ENCODE results near the gene WNK2. TPM values are rescaled to one million over a fixed set of nuclear protein-coding genes. Genes with fewer than 3 reads are reported as not detected.
A peak's percentile ranks its signal among the peaks of the same experiment; 100 is the strongest.
"Not testable (repeated sequence)": the region's sequence is repeated elsewhere in the genome, so short reads cannot be mapped to it uniquely, and the experiment has no call there.

WNK2 gene
- polyA plus RNA-seq, 1 donor, result 80.4 TPM

DNA sequence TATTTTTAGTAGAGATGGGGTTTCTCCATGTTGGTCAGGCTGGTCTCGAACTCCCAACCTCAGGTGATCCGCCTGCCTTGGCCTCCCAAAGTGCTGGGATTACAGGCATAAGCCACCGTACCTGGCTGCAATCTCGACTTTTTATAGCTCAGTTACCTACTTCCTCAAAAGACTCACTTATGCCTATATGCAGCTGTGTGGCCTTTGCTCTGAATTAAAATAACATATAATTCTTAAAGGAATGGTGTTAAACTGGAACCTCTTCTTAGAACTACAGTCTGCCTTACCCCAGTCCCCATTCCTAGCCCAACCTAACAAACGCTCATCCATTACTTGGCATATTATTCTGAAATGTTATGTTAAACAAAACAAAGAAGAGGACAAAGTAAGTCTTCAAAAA lies 157.9 kb downstream of the WNK2 start:
- WGBS (ENCODE audit: insufficient coverage, low lambda C conversion rate), result 100% methylated on average over 1 of the region's 5 CpGs

DNA sequence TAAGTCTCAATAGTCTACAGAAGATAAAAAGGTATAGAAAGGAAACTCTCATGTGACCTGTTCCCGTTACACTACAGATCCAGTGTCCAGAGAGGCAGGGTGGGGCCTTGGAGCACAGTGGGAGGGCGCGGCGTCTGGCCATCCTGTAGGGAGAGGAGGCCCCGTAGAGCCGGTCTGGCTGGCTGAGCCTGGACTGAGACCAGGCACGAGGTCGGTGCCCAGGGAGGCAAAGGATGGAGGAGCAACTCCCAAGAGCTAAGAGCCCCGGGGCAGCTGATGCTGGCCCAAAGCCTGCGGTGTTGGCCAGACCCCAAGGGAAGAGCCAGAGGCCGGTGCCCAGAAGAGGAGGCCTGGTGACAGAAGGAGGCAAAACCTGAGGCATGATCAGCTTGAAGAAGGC lies 158.5 kb downstream of the WNK2 start:
- H3K36me3 ChIP-seq (ENCODE audit: control insufficient read depth, insufficient read depth, low read length); H3K4me1 ChIP-seq (ENCODE audit: control insufficient read depth, insufficient read depth, low read length); DNase-seq; H3K4me3 ChIP-seq (ENCODE audit: low read length); H3K27ac ChIP-seq (ENCODE audit: low read length): not testable (repeated sequence)
- H3K9me3 ChIP-seq (ENCODE audit: control insufficient read depth, low read depth, low read length), result peaks cover 10% of the 10 kb centered on the region
- WGBS (ENCODE audit: insufficient coverage, low lambda C conversion rate), result no CpG with 5 or more reads among the region's 11 CpGs
- peaks cover 21% of the 10 kb centered on the region for H3K27me3 ChIP-seq (ENCODE audit: control insufficient read depth, insufficient read depth, low read length)

More for the DNA sequence above, 157.9 kb downstream of the WNK2 start:
- H3K27ac ChIP-seq (ENCODE audit: low read length); H3K4me3 ChIP-seq (ENCODE audit: low read length); DNase-seq; H3K36me3 ChIP-seq (ENCODE audit: control insufficient read depth, insufficient read depth, low read length); H3K4me1 ChIP-seq (ENCODE audit: control insufficient read depth, insufficient read depth, low read length): not testable (repeated sequence)
- peaks cover 16% of the 10 kb centered on the region for H3K27me3 ChIP-seq (ENCODE audit: control insufficient read depth, insufficient read depth, low read length)
- peaks cover 10% of the 10 kb centered on the region for H3K9me3 ChIP-seq (ENCODE audit: control insufficient read depth, low read depth, low read length)

DNA sequence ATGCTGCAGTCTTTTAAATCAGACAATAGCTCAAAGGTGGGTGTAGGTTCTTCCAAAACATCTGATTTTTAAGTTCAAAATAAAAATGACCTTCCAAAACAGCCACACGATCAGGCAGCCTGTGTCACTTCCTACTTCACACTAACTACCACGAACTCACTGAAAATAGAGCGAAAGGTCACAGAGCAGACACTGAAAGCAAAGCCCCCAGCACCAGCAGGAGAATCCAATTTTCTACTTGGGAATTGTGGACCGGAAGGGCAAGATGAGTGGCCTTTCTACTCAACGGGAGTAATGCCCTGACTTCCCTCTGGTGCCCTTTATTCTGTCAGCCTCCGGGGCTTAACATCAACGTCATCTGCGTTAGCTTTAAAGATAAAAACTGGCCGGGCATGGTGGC lies 159.7 kb downstream of the WNK2 start:
- peaks cover 5% of the 10 kb centered on the region for H3K9me3 ChIP-seq (ENCODE audit: control insufficient read depth, low read depth, low read length)
- 100% methylated on average over 1 of the region's 9 CpGs for WGBS (ENCODE audit: insufficient coverage, low lambda C conversion rate)
- peaks cover 21% of the 10 kb centered on the region for H3K27me3 ChIP-seq (ENCODE audit: control insufficient read depth, insufficient read depth, low read length)

DNA sequence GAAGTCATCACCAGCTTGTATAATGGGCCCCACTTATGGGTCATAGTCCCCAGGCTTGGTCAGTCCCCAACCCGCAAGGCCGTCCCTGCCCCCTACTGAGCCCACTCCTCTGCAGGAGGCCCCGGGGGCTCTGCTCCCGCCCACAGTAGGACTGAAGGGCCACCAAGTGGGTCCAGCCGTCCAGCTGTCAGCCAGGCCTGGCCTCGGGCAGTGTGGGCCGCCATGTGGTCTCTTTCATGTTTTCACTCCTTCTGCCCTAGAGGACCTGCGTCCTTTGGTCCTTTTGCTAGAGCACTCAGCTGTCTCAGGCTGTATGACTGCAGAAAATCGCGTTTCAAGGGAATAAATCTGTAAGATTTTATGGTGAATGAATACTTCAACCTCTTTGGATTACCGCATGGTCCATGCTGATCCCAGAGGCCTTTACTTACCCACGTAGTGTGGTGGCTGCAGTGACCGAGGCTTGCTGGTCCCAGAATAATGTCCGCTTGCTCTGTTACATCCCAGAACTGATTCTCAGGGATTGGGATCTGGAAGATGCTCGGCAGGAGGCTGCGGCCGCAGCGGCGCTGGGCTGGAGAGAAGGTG lies 161.8 kb downstream of the WNK2 start:
- no peak for DNase-seq
- H3K27ac ChIP-seq (ENCODE audit: low read length), result no peak overlapping the region

More for the DNA sequence above, 159.7 kb downstream of the WNK2 start:
- H3K36me3 ChIP-seq (ENCODE audit: control insufficient read depth, insufficient read depth, low read length), result no peaks in the 10 kb centered on the region
- no peak overlapping the region for H3K4me3 ChIP-seq (ENCODE audit: low read length)
- peaks cover 7% of the 10 kb centered on the region for H3K4me1 ChIP-seq (ENCODE audit: control insufficient read depth, insufficient read depth, low read length)
- DNase-seq, result no peak
- no peak overlapping the region for H3K27ac ChIP-seq (ENCODE audit: low read length)

DNA sequence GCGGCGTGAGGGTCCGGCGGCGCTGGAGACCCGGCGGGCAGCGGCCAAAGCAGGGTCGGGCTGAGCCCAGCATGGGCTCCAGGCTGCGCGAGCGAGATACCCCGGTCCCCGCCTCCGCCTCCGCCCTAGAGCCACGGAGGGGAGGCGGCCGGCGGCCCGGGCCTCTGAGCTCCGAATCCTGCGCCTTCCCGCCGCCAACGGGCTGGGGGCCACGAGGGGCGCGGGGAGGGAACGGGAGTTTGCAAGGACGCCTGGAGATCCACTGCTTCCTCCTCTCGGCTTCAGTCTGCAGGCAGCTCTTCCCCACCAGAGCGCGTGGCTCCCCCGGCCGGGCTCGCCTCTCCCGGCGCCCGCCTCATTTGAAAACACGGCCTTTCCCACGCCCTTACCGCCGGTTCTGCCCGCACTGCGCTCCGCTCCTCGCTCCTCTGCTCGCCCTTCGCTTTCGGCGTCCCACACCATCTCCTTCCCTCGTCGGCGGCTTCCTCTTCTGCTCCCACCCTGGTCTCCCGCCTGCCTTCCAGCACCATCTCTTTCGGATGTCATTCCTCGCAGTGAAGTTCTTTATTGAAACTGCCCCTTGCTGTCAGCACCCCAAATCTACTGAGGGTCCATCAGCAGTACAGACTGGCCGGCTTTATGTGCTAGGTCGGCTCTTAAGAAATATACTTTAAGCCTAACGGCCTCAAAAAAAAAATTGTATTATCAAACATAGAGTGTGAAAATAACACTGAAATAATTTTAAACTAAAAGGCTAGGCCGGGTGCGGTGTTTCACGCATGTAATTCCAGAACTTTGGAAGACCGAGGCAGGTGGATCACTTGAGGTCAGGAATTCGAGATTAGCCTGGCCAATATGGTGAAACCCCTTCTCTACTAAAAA lies 162.5 kb downstream of the WNK2 start:
- Histone ChIP-seq H3K4me3 (ENCODE audit: low read length) (peak overlapping the region; percentile 24), H3K4me1 (ENCODE audit: control insufficient read depth, insufficient read depth, low read length) (peaks cover 7% of the 10 kb centered on the region), H3K27me3 (ENCODE audit: control insufficient read depth, insufficient read depth, low read length) (peaks cover 21% of the 10 kb centered on the region), H3K36me3 (ENCODE audit: control insufficient read depth, insufficient read depth, low read length) (no peaks in the 10 kb centered on the region), H3K9me3 (ENCODE audit: control insufficient read depth, low read depth, low read length) (peaks cover 3% of the 10 kb centered on the region), H3K27ac (ENCODE audit: low read length) (no peak overlapping the region)
- DNase-seq, result peak in 1 of 2 donors; percentile 36
- WGBS (ENCODE audit: insufficient coverage, low lambda C conversion rate), result 10% methylated on average over 15 of the region's 66 CpGs

More for the DNA sequence above, 161.8 kb downstream of the WNK2 start:
- WGBS (ENCODE audit: insufficient coverage, low lambda C conversion rate), result no CpG with 5 or more reads among the region's 19 CpGs
- H3K36me3 ChIP-seq (ENCODE audit: control insufficient read depth, insufficient read depth, low read length), result no peaks in the 10 kb centered on the region
- peaks cover 21% of the 10 kb centered on the region for H3K27me3 ChIP-seq (ENCODE audit: control insufficient read depth, insufficient read depth, low read length)
- H3K4me1 ChIP-seq (ENCODE audit: control insufficient read depth, insufficient read depth, low read length), result peaks cover 7% of the 10 kb centered on the region
- H3K9me3 ChIP-seq (ENCODE audit: control insufficient read depth, low read depth, low read length), result peaks cover 3% of the 10 kb centered on the region
- no peak overlapping the region for H3K4me3 ChIP-seq (ENCODE audit: low read length)

DNA sequence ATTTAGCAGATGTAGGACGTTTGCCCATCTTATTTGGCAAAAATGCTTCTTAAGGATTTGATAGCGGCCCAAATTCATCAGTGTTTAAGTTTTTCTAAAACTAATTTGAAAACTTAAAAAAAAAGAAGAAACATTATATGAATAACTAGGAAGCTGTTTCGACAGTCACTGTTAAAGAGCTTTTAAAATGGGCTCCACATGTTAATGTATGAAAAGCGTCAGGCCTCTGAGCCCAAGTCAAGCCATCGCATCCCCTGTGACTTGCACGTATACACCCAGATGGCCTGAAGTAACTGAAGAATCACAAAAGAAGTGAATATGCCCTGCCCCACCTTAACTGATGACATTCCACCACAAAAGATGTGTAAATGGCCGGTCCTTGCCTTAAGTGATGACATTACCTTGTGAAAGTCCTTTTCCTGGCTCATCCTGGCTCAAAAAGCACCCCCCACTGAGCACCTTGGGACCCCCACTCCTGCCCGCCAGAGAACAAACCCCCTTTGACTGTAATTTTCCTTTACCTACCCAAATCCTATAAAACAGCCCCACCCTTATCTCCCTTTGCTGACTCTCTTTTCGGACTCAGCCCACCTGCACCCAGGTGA lies 163.5 kb downstream of the WNK2 start:
- H3K27me3 ChIP-seq (ENCODE audit: control insufficient read depth, insufficient read depth, low read length), result peaks cover 21% of the 10 kb centered on the region
- H3K9me3 ChIP-seq (ENCODE audit: control insufficient read depth, low read depth, low read length); DNase-seq; H3K4me1 ChIP-seq (ENCODE audit: control insufficient read depth, insufficient read depth, low read length); H3K4me3 ChIP-seq (ENCODE audit: low read length); H3K36me3 ChIP-seq (ENCODE audit: control insufficient read depth, insufficient read depth, low read length); H3K27ac ChIP-seq (ENCODE audit: low read length): not testable (repeated sequence)
- WGBS (ENCODE audit: insufficient coverage, low lambda C conversion rate), result 94% methylated on average over 3 of the region's 9 CpGs

DNA sequence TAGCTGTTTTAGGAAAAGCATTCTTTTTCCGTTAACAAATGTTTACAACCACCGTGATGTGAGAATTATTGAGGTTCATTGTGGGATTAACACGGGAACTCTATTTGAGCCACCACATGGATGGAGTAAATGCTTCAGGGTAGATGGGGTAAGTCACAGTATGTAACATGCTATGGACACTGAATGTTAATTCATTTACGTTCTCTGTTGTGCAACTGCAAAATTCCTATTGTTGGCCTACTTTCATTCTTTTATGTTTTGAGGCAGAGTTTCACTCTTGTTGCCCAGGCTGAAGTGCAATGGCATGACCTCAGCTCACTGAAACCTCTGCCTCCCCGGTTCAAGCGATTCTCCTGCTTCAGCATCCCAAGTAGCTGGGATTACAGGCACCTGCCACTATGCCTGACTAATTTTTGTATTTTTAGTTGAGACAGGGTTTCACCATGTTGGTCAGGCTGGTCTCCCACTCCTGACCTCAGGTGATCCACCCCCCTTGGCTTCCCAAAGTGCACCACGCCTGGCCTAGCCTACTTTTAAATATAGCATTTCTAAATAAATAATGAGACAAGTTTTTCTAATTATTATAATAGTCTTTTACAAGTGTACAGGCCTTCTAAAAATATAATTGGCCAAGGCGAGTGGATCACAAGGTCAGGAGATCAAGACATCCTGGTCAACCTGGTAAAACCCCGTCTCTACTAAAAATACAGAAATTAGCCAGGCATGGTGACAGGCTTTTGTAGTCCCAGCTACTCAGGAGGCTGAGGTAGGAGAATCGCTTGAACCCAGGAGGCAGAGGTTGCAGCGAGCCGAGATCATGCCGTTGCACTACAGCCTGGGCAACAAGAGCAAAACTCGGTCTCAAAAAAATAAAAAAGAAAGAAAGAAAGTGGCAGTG lies 169.7 kb downstream of the WNK2 start:
- not testable (repeated sequence) for H3K36me3 ChIP-seq (ENCODE audit: control insufficient read depth, insufficient read depth, low read length); DNase-seq; H3K9me3 ChIP-seq (ENCODE audit: control insufficient read depth, low read depth, low read length); H3K4me3 ChIP-seq (ENCODE audit: low read length); H3K4me1 ChIP-seq (ENCODE audit: control insufficient read depth, insufficient read depth, low read length); H3K27me3 ChIP-seq (ENCODE audit: control insufficient read depth, insufficient read depth, low read length); H3K27ac ChIP-seq (ENCODE audit: low read length)
- 100% methylated on average over 1 of the region's 14 CpGs for WGBS (ENCODE audit: insufficient coverage, low lambda C conversion rate)

DNA sequence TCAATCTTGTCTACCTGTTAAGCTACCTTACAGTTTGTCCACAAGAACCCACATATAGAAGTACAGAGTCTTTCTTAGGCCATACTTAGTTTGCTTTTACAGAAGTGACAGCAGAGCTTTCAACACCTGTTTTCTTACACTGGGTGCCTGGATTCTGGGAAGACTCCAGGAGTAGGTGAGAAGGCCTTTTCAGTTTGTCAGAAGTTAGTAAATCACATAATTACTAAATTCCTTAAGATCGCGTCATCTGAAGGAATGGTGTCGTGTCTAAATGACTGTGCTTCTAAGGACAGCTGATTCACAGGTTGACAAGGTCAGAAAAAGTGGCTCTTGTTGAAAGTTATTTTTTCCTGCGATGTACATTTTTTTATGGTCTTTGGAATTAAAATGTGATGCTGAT lies 170.5 kb downstream of the WNK2 start:
- H3K27me3 ChIP-seq (ENCODE audit: control insufficient read depth, insufficient read depth, low read length), result no peaks in the 10 kb centered on the region
- no peaks in the 10 kb centered on the region for H3K4me1 ChIP-seq (ENCODE audit: control insufficient read depth, insufficient read depth, low read length)
- H3K4me3 ChIP-seq (ENCODE audit: low read length), result no peak overlapping the region
- no peaks in the 10 kb centered on the region for H3K36me3 ChIP-seq (ENCODE audit: control insufficient read depth, insufficient read depth, low read length)
- DNase-seq, result no peak
- no CpG with 5 or more reads among the region's 4 CpGs for WGBS (ENCODE audit: insufficient coverage, low lambda C conversion rate)
- H3K9me3 ChIP-seq (ENCODE audit: control insufficient read depth, low read depth, low read length), result no peaks in the 10 kb centered on the region
- no peak overlapping the region for H3K27ac ChIP-seq (ENCODE audit: low read length)

DNA sequence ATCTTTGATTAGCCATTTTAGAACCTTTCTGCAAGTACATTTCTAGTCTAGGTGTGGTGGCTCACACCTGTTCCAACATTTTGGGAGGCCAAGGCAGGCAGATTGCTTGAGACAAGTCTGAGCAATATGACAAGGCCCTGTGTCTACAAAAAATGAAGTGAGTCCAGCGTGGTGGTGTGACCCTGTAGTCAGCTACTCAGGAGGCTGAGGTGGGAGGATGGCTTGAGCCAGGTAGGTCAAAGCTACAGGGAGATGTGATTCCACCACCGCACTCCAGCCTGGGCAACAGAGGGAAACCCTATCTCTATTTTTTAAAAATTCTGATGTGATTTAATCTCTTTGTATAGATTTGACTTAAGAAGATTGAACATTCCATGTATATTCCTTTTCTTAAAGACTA lies 171.9 kb downstream of the WNK2 start:
- no peaks in the 10 kb centered on the region for H3K4me1 ChIP-seq (ENCODE audit: control insufficient read depth, insufficient read depth, low read length)
- H3K27ac ChIP-seq (ENCODE audit: low read length), result no peak overlapping the region
- DNase-seq, result no peak
- no peaks in the 10 kb centered on the region for H3K9me3 ChIP-seq (ENCODE audit: control insufficient read depth, low read depth, low read length)
- no peaks in the 10 kb centered on the region for H3K27me3 ChIP-seq (ENCODE audit: control insufficient read depth, insufficient read depth, low read length)
- WGBS (ENCODE audit: insufficient coverage, low lambda C conversion rate), result no CpG with 5 or more reads among the region's 2 CpGs
- H3K4me3 ChIP-seq (ENCODE audit: low read length), result no peak overlapping the region
- H3K36me3 ChIP-seq (ENCODE audit: control insufficient read depth, insufficient read depth, low read length), result no peaks in the 10 kb centered on the region

DNA sequence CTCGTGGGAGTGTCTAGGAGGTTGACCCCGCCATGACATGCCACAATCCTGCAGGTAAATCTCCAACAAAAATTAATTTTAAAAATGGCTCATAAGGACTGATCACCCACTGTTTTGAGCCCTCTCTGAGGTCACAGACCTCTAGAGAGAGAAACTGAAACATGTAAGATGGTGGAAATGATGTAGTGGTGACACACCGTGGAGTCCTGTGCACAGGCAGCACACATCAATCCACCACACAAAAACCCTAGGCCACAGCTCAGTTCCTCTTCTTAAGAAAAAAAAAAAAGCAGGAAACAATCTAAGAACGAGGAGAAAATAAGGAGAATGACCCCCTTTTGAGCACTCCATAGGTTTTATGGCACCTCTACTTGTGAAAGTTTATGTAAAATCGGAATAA lies 173.7 kb downstream of the WNK2 start:
- no peaks in the 10 kb centered on the region for H3K36me3 ChIP-seq (ENCODE audit: control insufficient read depth, insufficient read depth, low read length)
- peaks cover 5% of the 10 kb centered on the region for H3K9me3 ChIP-seq (ENCODE audit: control insufficient read depth, low read depth, low read length)
- no peak overlapping the region for H3K27ac ChIP-seq (ENCODE audit: low read length)
- no peak overlapping the region for H3K4me3 ChIP-seq (ENCODE audit: low read length)
- no CpG with 5 or more reads among the region's 5 CpGs for WGBS (ENCODE audit: insufficient coverage, low lambda C conversion rate)
- no peak for DNase-seq
- no peaks in the 10 kb centered on the region for H3K4me1 ChIP-seq (ENCODE audit: control insufficient read depth, insufficient read depth, low read length)
- H3K27me3 ChIP-seq (ENCODE audit: control insufficient read depth, insufficient read depth, low read length), result no peaks in the 10 kb centered on the region
